B cell (primary cell): ENCODE results near the gene PTCD1. TPM values are rescaled to one million over a fixed set of nuclear protein-coding genes. Genes with fewer than 3 reads are reported as not detected.

Experiments used
- ATAC-seq: fragments of 200-7000 bp; cut with Tn5 transposase; one replicate; pipeline ENCODE4 v1.10.0; 2021; ENCODE audit warnings: low read depth, mild to moderate bottlenecking, moderate number of reproducible peaks, moderate library complexity
- CTCF ChIA-PET: fragments of 350-600 bp; sonication (Branson Sonifier 250); formaldehyde crosslinking; loops from one replicate; lab custom pipeline; 2021; ENCODE audit warnings: antibody characterized with exemption, inconsistent platforms; lab: Charles Lee
- POLR2A ChIA-PET: fragments of 350-600 bp; sonication (Branson Sonifier 250); formaldehyde crosslinking; loops from one replicate; lab custom pipeline; 2021; ENCODE audit warnings: antibody characterized with exemption; lab: Charles Lee
- DNase-seq: peaks from one replicate; pipeline ENCODE4 v3.0.0; 2013
- H2AFZ ChIP-seq: 2 replicates; pipeline ENCODE4 v1.6.1; 2012; ENCODE audit warnings: mild to moderate bottlenecking, low read depth, low read length; ENCODE audit not compliant: insufficient read depth, poor library complexity, severe bottlenecking
- H3K27ac ChIP-seq, 2 donors: 1 replicate in 1 of 2; 2 replicates in 1 of 2; pipeline ENCODE4 v1.5.1; 2012 to 2013; ENCODE audit warnings: low read length in 2 of 2, mild to moderate bottlenecking in 2 of 2, moderate library complexity in 1 of 2
- H3K27me3 ChIP-seq, 4 experiments: fragments of 200-600 bp in 1 of 4; sonication (generic) in 1 of 4; replicated peaks in 1 of 4; 1 replicate in 2 of 4; 2 replicates in 2 of 4; pipeline versions ENCODE4 v1.6.1 to v1.7.0; 2013 to 2016; ENCODE audit warnings: low read length in 3 of 4, mild to moderate bottlenecking in 2 of 4, mixed read lengths in 1 of 4, moderate library complexity in 1 of 4; ENCODE audit not compliant: insufficient read depth in 4 of 4, control insufficient read depth in 3 of 4; ENCODE audit errors: control extremely low read depth in 1 of 4
- H3K36me3 ChIP-seq, 2 experiments: replicated peaks in 1 of 2; 1 replicate in 1 of 2; 2 replicates in 1 of 2; pipeline versions ENCODE4 v1.6.1 to v1.7.1; 2013; ENCODE audit warnings: low read length in 1 of 2; ENCODE audit not compliant: insufficient read depth in 2 of 2, control insufficient read depth in 1 of 2; ENCODE audit errors: control extremely low read depth in 1 of 2, extremely low read depth in 1 of 2
- H3K4me1 ChIP-seq, 2 donors: fragments of 200-600 bp in 1 of 2; sonication (generic) in 1 of 2; 1 replicate in 1 of 2; 2 replicates in 1 of 2; pipeline versions ENCODE4 v1.5.1 to v1.6.1; 2013 to 2017; ENCODE audit warnings: low read length in 2 of 2; ENCODE audit not compliant: control insufficient read depth in 2 of 2, insufficient read depth in 2 of 2
- H3K4me2 ChIP-seq: replicated peaks from 2 replicates; pipeline ENCODE3; 2012; ENCODE audit warnings: mild to moderate bottlenecking, low read depth, low read length; ENCODE audit not compliant: poor library complexity, severe bottlenecking
- H3K4me3 ChIP-seq, 5 experiments: fragments of 200-600 bp in 1 of 5; sonication (generic) in 1 of 5; 1 replicate in 3 of 5; 2 replicates in 2 of 5; pipeline versions ENCODE4 v1.5.1 to v1.7.0; 2011 to 2016; ENCODE audit warnings: low read length in 4 of 5, mild to moderate bottlenecking in 4 of 5, low read depth in 2 of 5, control low read depth in 1 of 5, moderate library complexity in 1 of 5; ENCODE audit not compliant: insufficient read depth in 1 of 5; ENCODE audit errors: control extremely low read depth in 1 of 5, extremely low read depth in 1 of 5
- H3K79me2 ChIP-seq: fragments of 200-600 bp; sonication (generic); one replicate; pipeline ENCODE4 v1.6.0; 2016; ENCODE audit warnings: low read length; ENCODE audit not compliant: control insufficient read depth, insufficient read depth
- H3K9ac ChIP-seq: fragments of 200-600 bp; sonication (generic); 2 replicates; pipeline ENCODE4 v1.6.1; 2017; ENCODE audit warnings: mild to moderate bottlenecking, low read length, moderate library complexity
- H3K9me3 ChIP-seq, 3 donors: one replicate each; pipeline versions ENCODE4 v1.6.1 to v1.7.1; 2013; ENCODE audit warnings: low read length in 2 of 3; ENCODE audit not compliant: control insufficient read depth in 2 of 3, insufficient read depth in 1 of 3; ENCODE audit errors: control extremely low read depth in 1 of 3
- H4K20me1 ChIP-seq: 2 replicates; pipeline ENCODE4 v1.6.0; 2012; ENCODE audit warnings: mild to moderate bottlenecking, low read length; ENCODE audit not compliant: insufficient read depth, control insufficient read depth, poor library complexity, severe bottlenecking
- H3K27ac Mint-ChIP-seq: one replicate; pipeline ENCODE4 v1.8.0; 2021; ENCODE audit warnings: mixed read lengths
- H3K27me3 Mint-ChIP-seq: one replicate; pipeline ENCODE4 v1.8.0; 2021; ENCODE audit warnings: mixed read lengths
- H3K4me1 Mint-ChIP-seq: one replicate; pipeline ENCODE4 v1.8.0; 2021; ENCODE audit warnings: mixed read lengths
- H3K4me3 Mint-ChIP-seq: one replicate; pipeline ENCODE4 v1.8.0; 2021; ENCODE audit warnings: mixed read lengths
- H3K9me3 Mint-ChIP-seq: one replicate; pipeline ENCODE4 v1.8.0; 2022; ENCODE audit warnings: mixed read lengths; ENCODE audit not compliant: insufficient read depth
- EZH2 ChIP-seq: IDR thresholded peaks from 2 replicates; pipeline ENCODE4 v1.6.1; 2012; ENCODE audit warnings: borderline replicate concordance, low read depth, mild to moderate bottlenecking, moderate library complexity, low read length; ENCODE audit not compliant: insufficient read depth, poor library complexity, severe bottlenecking
- WGBS: methylation state at CpG from one replicate; pipeline ENCODE4 v1.1.5; 2013; ENCODE audit warnings: missing lambda C conversion rate; ENCODE audit not compliant: insufficient coverage; 5-methylcytosine and 5-hydroxymethylcytosine counted together
- intact Hi-C: fragments of 100-400 bp; cut with micrococcal nuclease; formaldehyde crosslinking; loops from one replicate; pipeline ENCODE4 v1.10.0; 2022
- polyA plus RNA-seq: library from polyadenylated mRNA; depleted of rRNA; stranded (reverse); fragments of >200 nt; gene quantifications from 2 replicates; pipeline ENCODE4 v1.2.3, GENCODE V29; 2012
- total RNA-seq, 2 donors: library from RNA; stranded (reverse); fragments of 120-200 nt in 1 of 2; gene quantifications; 1 replicate in 1 of 2; 2 replicates in 1 of 2; pipeline versions ENCODE4 v1.2.3 to v1.2.4, GENCODE V29; 2013 to 2022
- TF ChIP-seq, protein P1 (sequence below): fragments of 200-600 bp; IDR thresholded peaks from one replicate; pipeline ENCODE4 v1.8.0; 2022; ENCODE audit warnings: antibody characterized with exemption, mild to moderate bottlenecking

The PTCD1 gene
- total and polyA plus RNA-seq, 2 donors (not counting 1 experiment from before 2014, with no cell fraction given), result 9.7 to 14.8 TPM

DNA sequence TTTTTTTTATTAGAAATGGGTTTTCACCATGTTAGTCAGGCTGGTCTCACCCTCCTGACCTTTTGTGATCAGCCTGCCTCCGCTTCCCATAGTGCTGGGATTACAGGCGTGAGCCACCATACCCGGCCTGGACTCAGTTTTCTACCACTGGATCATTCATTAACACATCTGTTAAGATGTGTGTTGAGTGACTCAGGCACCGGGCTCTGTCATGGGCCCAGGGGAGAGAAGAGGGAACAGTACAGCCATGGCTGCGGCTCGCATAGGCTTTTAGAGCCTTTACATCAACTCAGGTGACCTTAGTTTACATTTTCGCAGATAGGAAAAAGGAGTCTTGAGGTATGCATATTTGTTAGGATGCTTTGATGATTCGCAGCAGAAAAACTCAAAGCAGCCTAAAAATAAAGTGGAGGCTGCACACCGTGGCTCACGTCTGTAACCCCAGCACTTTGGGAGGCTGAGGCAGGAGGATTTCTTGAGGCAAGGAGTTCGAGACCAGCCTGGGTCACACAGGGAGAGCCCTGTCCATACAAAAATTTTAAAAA is 67.2 kb downstream of the PTCD1 start:
- WGBS, result 98% methylated on average over 10 of the region's 11 CpGs
- intact Hi-C loops, result loop anchor here (10.0 kb wide), 3 partner anchors 103 to 227 kb away; partner anchors contain the start of genes FAM200A, SMURF1, ZNF655 and ZNF789
- H3K27me3 ChIP-seq, result no peaks in the 10 kb centered on the region
- Mint-ChIP-seq H3K4me3 (no peak overlapping the region), H3K9me3 (no peaks in the 10 kb centered on the region), H3K27ac (no peak overlapping the region), H3K27me3 (no peaks in the 10 kb centered on the region), H3K4me1 (peaks cover 6% of the 10 kb centered on the region)
- H3K4me2 ChIP-seq, result no peak overlapping the region
- H3K4me3 ChIP-seq, result no peak overlapping the region
- POLR2A ChIA-PET, result no interaction called here
- no peak overlapping the region for H3K9ac ChIP-seq
- H3K9me3 ChIP-seq, result no peaks in the 10 kb centered on the region
- no peak for DNase-seq
- no peak overlapping the region for H2AFZ ChIP-seq
- no peak for TF ChIP-seq EZH2
- TF ChIP-seq, protein P1, sequence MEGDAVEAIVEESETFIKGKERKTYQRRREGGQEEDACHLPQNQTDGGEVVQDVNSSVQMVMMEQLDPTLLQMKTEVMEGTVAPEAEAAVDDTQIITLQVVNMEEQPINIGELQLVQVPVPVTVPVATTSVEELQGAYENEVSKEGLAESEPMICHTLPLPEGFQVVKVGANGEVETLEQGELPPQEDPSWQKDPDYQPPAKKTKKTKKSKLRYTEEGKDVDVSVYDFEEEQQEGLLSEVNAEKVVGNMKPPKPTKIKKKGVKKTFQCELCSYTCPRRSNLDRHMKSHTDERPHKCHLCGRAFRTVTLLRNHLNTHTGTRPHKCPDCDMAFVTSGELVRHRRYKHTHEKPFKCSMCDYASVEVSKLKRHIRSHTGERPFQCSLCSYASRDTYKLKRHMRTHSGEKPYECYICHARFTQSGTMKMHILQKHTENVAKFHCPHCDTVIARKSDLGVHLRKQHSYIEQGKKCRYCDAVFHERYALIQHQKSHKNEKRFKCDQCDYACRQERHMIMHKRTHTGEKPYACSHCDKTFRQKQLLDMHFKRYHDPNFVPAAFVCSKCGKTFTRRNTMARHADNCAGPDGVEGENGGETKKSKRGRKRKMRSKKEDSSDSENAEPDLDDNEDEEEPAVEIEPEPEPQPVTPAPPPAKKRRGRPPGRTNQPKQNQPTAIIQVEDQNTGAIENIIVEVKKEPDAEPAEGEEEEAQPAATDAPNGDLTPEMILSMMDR, result no peak
- no peak for ATAC-seq
- H3K79me2 ChIP-seq, result peaks cover 37% of the 10 kb centered on the region
- H4K20me1 ChIP-seq, result peaks cover 24% of the 10 kb centered on the region
- H3K4me1 ChIP-seq, result peaks cover 11 to 16% of the 10 kb centered on the region in 2 donors
- CTCF ChIA-PET, result interaction anchor here (1.0 kb wide), 1 partner anchor 22 kb away, joined by 3 read pairs; no protein-coding TSS in a partner anchor
- H3K27ac ChIP-seq, result no peak overlapping the region
- peaks cover 0 to 8% of the 10 kb centered on the region in 2 experiments for H3K36me3 ChIP-seq

DNA sequence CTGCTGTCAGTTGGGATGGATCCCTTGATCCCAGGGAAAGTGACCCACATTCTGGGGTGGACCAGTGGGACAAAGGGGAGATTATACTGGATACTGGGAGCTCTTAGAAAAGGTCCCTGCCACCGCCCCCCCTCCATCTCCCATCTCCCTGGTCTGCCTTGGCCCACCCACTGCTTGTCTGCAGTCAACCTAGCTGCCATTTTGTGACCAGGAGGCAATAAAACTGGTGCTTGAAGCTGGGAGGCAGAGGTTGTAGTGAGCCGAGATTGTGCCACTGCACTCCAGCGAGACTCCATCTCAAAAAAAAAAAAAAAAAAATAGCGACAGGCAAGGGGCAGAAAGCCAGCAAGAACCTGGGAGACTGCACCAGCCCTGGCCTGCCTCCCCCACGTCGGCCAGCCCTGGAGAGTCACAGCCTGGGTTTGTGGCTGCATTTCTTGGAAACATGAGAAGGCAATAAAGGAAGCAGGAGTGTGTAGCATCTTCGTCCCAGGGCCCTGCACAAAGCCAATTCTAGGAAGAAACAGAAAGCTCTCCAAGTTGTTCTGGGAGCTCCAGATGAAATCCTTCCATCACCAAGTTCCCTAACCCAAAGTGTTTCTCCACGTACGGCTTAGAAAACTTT is 68.7 kb downstream of the PTCD1 start:
- H3K27me3 Mint-ChIP-seq, result no peaks in the 10 kb centered on the region
- H3K4me1 Mint-ChIP-seq, result peaks cover 4% of the 10 kb centered on the region
- CTCF ChIA-PET, result interaction anchor here (0.6 to 1.5 kb wide), 3 partner anchors 16 to 684 kb away, joined by 3 read pairs; no protein-coding TSS in a partner anchor
- intact Hi-C loops, result loop anchor here (10.0 kb wide), 3 partner anchors 105 to 225 kb away; partner anchors contain the start of genes FAM200A, SMURF1, ZNF655 and ZNF789
- H3K9me3 Mint-ChIP-seq, result no peaks in the 10 kb centered on the region
- no peak overlapping the region for H3K27ac Mint-ChIP-seq
- peaks cover 0 to 17% of the 10 kb centered on the region in 2 experiments for H3K36me3 ChIP-seq
- no peak for TF ChIP-seq EZH2
- TF ChIP-seq, protein P1, result no peak
- peaks cover 20% of the 10 kb centered on the region for H4K20me1 ChIP-seq
- peaks cover 3 to 4% of the 10 kb centered on the region in 2 donors for H3K4me1 ChIP-seq
- no peaks in the 10 kb centered on the region for H3K27me3 ChIP-seq
- DNase-seq (no peak), ATAC-seq (no peak)
- H3K9ac ChIP-seq, result no peak overlapping the region
- H3K4me2 ChIP-seq, result no peak overlapping the region
- peaks cover 21% of the 10 kb centered on the region for H3K79me2 ChIP-seq
- H3K9me3 ChIP-seq, result no peaks in the 10 kb centered on the region
- POLR2A ChIA-PET, result no interaction called here
- no peak overlapping the region for H2AFZ ChIP-seq
- H3K27ac ChIP-seq, result no peak overlapping the region
- WGBS, result 72% methylated on average over 6 of the region's 9 CpGs
- no peak overlapping the region for H3K4me3 ChIP-seq
- H3K4me3 Mint-ChIP-seq, result no peak overlapping the region
